AG08396 (cell line): Measurements from ENCODE around the gene HEXD.

Experiments
- DNase-seq: peaks from one replicate; pipeline ENCODE4 v3.0.0; 2012; ENCODE audit warnings: low spot score, mixed read lengths

HEXD gene

DNA sequence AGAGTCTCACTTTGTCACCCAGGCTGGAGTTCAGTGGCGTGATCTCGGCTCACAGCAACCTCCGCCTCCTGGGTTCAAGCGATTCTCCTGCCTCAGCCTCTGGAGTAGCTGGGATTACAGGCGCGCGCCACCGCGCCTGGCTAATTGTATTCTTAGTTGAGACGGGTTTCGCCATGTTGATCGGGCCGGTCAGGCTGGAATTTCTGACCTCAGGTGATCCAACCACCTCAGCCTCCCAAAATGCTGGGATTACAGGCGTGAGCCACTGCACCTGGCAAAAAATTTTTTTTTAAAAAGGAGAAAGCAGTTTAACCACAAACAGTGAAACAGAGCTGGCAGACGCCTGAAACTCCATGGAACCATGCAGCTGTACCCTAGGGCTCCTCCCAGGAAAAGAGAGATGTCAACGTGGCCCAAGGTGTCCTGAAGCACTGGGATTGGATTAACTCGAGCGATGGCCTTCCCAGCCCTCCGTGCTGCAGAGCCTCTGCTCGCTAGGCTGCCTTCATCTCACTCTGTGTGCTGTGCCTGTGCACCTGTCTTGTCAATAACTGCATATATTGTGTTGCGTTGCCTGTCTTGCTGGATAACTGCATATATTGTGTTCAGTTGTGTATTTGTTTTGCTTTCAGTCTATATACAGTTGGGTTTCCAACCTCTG is 71.8 kb downstream of the HEXD start:
- DNase-seq = no peak

DNA sequence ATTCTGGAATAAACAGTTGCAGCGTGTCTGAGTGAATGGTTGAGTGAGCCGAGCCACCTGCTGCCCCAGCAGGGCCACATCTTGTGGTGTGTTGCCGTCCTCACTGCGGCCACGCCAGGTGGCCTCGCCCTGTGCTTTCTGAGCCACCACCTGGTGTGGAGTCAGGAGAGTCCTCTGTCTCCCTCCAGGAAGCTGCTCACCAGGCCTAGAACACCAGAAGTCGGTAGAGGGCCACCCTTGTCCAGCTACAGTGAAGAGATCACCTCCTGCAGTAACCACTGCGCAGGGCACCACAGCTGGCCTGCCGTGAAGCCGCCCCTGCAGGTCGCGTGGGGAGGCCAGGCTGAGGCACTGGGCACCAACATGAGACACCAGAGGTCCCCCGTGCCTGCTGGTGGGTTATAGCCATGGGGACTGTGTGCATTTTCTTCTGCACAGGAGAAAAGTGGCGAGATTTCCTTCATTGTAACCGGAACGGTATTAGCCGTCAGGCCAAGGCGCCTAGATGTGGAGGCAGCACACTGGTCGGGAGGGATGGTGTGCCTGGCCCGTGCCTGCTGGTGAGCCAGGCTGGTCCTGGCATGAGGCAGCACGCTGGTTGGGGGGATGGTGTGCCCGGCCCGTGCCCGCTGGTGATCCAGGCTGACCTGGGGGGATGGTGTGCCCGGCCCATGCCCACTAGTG is 72.5 kb downstream of the HEXD start:
- no peak for DNase-seq

DNA sequence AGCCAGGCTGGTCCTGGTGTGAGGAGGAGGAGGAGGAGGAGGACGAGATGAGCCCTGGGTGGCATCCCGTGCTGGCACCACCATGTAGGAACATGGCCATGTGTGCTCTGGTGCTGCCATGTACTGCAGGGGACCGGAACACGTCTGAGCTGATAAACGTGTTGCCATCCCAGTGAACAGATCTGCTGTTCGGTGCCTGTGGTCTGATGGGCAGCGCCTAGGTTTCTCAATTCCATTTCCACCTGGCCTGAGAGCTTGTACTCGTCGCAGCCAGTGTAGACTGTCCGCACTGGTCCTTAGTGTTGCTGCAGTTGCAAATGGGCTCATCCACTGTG is 73.0 kb downstream of the HEXD start:
- DNase-seq = no peak

DNA sequence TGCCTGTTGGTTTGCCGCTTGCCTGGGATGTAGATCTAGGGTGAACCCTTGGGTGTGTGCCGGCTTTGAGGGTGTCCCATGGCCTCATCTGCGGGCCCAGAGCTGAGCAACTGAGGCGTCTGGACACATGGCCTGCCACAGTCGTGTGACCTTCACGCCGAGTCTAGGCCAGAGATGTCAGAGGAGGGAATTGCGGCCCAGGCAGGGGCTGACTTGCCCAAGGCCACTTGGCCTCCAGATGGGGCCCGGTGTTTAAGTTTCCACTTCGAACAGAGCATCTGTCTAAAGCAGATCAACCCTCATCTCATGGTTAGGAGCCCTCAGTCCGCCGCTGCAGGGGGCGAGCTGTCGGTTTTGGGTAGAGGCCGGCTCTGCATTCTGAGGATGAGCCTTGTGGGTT is 73.4 kb downstream of the HEXD start:
- DNase-seq = no peak
